ENCODE results near the gene JARID2. TPM values are rescaled to one million over a fixed set of nuclear protein-coding genes. Genes with fewer than 3 reads are reported as not detected.

The JARID2 gene
- total RNA-seq, 1 donor from 2014 or later = 38.9 TPM

DNA sequence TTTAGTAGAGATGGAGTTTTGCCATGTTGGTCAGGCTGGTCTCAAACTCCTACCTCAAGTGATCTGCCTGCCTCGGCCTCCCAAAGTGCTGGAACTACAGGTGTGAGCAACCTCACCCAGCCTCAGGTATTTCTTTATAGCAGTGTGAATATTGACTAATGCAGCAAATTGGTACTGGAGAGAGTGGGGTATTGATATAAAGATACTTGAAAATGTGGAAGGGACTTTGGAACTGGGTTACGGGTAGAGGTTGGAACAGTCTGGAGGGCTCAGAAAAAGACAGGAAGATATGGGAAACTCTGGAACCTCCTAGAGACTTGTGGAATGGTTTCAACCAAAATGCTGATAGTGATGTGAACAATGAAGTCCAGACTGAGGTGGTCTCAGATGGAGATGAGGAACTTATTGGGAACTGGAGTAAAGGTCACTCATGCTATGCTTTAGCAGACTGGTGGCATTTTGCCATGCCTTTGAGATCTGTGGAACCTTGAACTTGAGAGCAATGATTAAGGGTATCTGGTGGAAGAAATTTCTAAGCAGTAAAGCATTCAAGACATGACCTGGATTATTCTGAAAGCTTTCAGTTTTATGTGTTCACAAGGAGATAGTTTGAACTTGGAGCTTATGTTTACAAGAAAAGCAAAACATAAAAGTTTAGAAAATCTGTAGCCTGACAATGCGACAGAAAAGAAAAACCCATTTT lies 289.8 kb downstream of the JARID2 start:
- Mint-ChIP-seq H3K9me3 (peaks cover 12% of the 10 kb centered on the region), H3K36me3 (peaks cover 9% of the 10 kb centered on the region)

DNA sequence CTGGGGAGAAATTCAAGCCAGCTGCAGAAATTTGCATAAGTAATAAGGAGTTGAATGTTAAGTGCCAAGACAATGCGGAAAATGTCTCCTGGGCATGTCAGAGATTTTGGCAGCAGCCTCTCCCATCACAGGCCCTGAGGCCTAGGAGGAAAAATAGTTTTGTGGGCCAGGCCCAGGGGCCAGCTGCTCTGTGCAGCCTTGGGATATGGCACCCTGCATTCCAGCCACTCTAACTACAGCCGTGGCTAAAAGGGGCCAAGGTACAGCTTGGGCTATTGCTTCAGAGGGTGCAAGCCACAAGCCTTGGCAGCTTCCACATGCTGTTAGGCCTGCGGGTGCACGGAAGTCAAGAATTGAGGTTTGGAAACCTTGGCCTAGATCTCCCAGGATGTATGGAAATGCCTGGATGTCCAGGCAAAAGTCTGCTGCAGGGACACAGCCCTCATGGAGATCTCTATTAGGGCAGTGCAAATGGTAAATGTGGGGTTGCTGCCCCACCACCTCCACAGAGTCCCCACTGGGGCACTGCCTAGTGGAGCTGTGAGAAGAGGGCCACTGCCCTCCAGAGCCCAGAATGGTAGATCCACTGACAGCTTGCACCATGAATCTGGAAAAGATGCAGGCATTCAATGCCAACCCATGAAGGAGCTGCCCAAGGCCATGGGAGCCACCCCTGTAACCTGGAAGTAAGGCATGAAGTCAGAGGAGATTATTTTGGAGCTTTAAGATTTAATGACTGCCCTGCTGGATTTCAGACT lies 290.5 kb downstream of the JARID2 start:
- H3K79me2 ChIP-seq (ENCODE audit: low read depth) = no peaks in the 10 kb centered on the region
- no peak overlapping the region for H3K4me2 ChIP-seq
- no peak overlapping the region for H3K9ac ChIP-seq
- no peak overlapping the region for H3K4me3 Mint-ChIP-seq
- no peaks in the 10 kb centered on the region for H3K36me3 ChIP-seq
- no peak overlapping the region for H3K27ac ChIP-seq
- H3K4me1 Mint-ChIP-seq = peaks cover 19% of the 10 kb centered on the region
- no peaks in the 10 kb centered on the region for H4K20me1 ChIP-seq (ENCODE audit: low read depth)
- H2AFZ ChIP-seq (replicated peaks) = no peak overlapping the region
- H3K27ac Mint-ChIP-seq = no peak overlapping the region
- H3K4me3 ChIP-seq = no peak overlapping the region
- TF ChIP-seq, protein P1, sequence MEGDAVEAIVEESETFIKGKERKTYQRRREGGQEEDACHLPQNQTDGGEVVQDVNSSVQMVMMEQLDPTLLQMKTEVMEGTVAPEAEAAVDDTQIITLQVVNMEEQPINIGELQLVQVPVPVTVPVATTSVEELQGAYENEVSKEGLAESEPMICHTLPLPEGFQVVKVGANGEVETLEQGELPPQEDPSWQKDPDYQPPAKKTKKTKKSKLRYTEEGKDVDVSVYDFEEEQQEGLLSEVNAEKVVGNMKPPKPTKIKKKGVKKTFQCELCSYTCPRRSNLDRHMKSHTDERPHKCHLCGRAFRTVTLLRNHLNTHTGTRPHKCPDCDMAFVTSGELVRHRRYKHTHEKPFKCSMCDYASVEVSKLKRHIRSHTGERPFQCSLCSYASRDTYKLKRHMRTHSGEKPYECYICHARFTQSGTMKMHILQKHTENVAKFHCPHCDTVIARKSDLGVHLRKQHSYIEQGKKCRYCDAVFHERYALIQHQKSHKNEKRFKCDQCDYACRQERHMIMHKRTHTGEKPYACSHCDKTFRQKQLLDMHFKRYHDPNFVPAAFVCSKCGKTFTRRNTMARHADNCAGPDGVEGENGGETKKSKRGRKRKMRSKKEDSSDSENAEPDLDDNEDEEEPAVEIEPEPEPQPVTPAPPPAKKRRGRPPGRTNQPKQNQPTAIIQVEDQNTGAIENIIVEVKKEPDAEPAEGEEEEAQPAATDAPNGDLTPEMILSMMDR (IDR thresholded peaks at IDR 0.05) = no peak
- TF ChIP-seq EZH2 (IDR thresholded peaks at IDR 0.05) = no peak
- TF ChIP-seq EZH2phosphoT487 (IDR thresholded peaks at IDR 0.05) = no peak
- no peaks in the 10 kb centered on the region for H3F3A ChIP-seq (ENCODE audit: low read depth)
- H3K27me3 Mint-ChIP-seq (ENCODE audit: insufficient read depth, low read depth) = peaks cover 9% of the 10 kb centered on the region
- H3K27me3 ChIP-seq = no peaks in the 10 kb centered on the region
- DNase-seq (ENCODE audit: low spot score) = no peak
- H3K9me3 Mint-ChIP-seq = peaks cover 12% of the 10 kb centered on the region
- H3K4me1 ChIP-seq = no peaks in the 10 kb centered on the region
- no peaks in the 10 kb centered on the region for H3K9me3 ChIP-seq (ENCODE audit: low read depth)
- H3K36me3 Mint-ChIP-seq = peaks cover 7% of the 10 kb centered on the region

More for the DNA sequence above, 289.8 kb downstream of the JARID2 start:
- Histone ChIP-seq H3K9ac (no peak overlapping the region), H3K27me3 (no peaks in the 10 kb centered on the region), H4K20me1 (ENCODE audit: low read depth) (no peaks in the 10 kb centered on the region), H3K4me2 (no peak overlapping the region), H2AFZ (replicated peaks) (no peak overlapping the region), H3K79me2 (ENCODE audit: low read depth) (no peaks in the 10 kb centered on the region), H3K27ac (no peak overlapping the region), H3K4me3 (no peak overlapping the region), H3K9me3 (ENCODE audit: low read depth) (no peaks in the 10 kb centered on the region), H3F3A (ENCODE audit: low read depth) (no peaks in the 10 kb centered on the region), H3K36me3 (no peaks in the 10 kb centered on the region), H3K4me1 (no peaks in the 10 kb centered on the region)
- Mint-ChIP-seq H3K4me3 (no peak overlapping the region), H3K4me1 (peaks cover 19% of the 10 kb centered on the region), H3K27me3 (ENCODE audit: insufficient read depth, low read depth) (peaks cover 9% of the 10 kb centered on the region), H3K27ac (no peak overlapping the region)
- TF ChIP-seq, protein P1 (IDR thresholded peaks at IDR 0.05) = no peak
- TF ChIP-seq EZH2 (IDR thresholded peaks at IDR 0.05) (no peak), EZH2phosphoT487 (IDR thresholded peaks at IDR 0.05) (no peak)
- no peak for DNase-seq (ENCODE audit: low spot score)

DNA sequence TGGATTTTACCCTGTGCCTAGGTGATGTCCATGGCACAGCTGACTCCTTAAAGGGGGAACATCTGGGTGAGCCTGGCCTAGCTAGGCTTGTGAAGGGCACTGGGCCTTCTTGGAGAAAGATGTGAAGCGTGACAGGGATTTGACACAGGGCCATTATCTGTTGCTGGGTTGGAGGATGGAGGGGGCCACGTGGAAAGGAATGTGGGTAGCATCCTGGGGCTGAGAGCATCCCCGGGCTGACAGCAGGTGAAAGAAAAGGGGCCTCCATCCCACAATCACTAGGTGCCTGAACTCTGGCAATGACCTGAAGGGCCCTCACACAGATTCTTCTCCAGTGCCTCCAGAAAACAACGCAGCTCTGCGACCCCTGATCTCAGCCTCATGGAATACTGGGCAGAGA lies 292.2 kb downstream of the JARID2 start:
- Mint-ChIP-seq H3K4me3 (no peak overlapping the region), H3K27me3 (ENCODE audit: insufficient read depth, low read depth) (peaks cover 4% of the 10 kb centered on the region), H3K36me3 (peaks cover 4% of the 10 kb centered on the region), H3K9me3 (peaks cover 12% of the 10 kb centered on the region), H3K4me1 (peaks cover 19% of the 10 kb centered on the region), H3K27ac (no peak overlapping the region)
- TF ChIP-seq, protein P1 (IDR thresholded peaks at IDR 0.05) = no peak
- no peak for TF ChIP-seq EZH2phosphoT487 (IDR thresholded peaks at IDR 0.05)
- TF ChIP-seq EZH2 (IDR thresholded peaks at IDR 0.05) = no peak
- DNase-seq (ENCODE audit: low spot score) = no peak
- no peaks in the 10 kb centered on the region for H3K9me3 ChIP-seq (ENCODE audit: low read depth)
- H3K27ac ChIP-seq = no peak overlapping the region
- no peaks in the 10 kb centered on the region for H4K20me1 ChIP-seq (ENCODE audit: low read depth)
- H2AFZ ChIP-seq (replicated peaks) = no peak overlapping the region
- no peak overlapping the region for H3K4me2 ChIP-seq
- no peak overlapping the region for H3K9ac ChIP-seq
- H3K4me1 ChIP-seq = no peaks in the 10 kb centered on the region
- no peak overlapping the region for H3K4me3 ChIP-seq
- no peaks in the 10 kb centered on the region for H3K79me2 ChIP-seq (ENCODE audit: low read depth)
- no peaks in the 10 kb centered on the region for H3K36me3 ChIP-seq
- H3F3A ChIP-seq (ENCODE audit: low read depth) = no peaks in the 10 kb centered on the region
- no peaks in the 10 kb centered on the region for H3K27me3 ChIP-seq
